Ishikawa (cell line): ENCODE data around the gene RPA1.

Source experiments
- CEBPB ChIP-seq: IDR thresholded peaks from 2 replicates; pipeline ENCODE4 v1.6.1; 2012
- CREB1 ChIP-seq: IDR thresholded peaks from 2 replicates; pipeline ENCODE4 v1.6.1; 2012; ENCODE audit warnings: low read depth
- FOXM1 ChIP-seq: IDR thresholded peaks from 2 replicates; pipeline ENCODE4 v1.6.1; 2012; ENCODE audit warnings: low read depth, borderline replicate concordance
- MAX ChIP-seq: IDR thresholded peaks from 2 replicates; pipeline ENCODE4 v1.6.1; 2012
- RAD21 ChIP-seq: IDR thresholded peaks from 2 replicates; pipeline ENCODE4 v1.6.1; 2012; ENCODE audit warnings: low read depth
- TCF12 ChIP-seq: IDR thresholded peaks from 2 replicates; pipeline ENCODE4 v1.6.1; 2012; ENCODE audit warnings: low read depth
- TEAD4 ChIP-seq: IDR thresholded peaks from 2 replicates; pipeline ENCODE4 v1.6.1; 2012
- YY1 ChIP-seq: IDR thresholded peaks from 2 replicates; pipeline ENCODE4 v1.6.1; 2012; ENCODE audit warnings: low read depth
- TF ChIP-seq, protein P1 (sequence below): IDR thresholded peaks from 2 replicates; pipeline ENCODE4 v1.6.1; 2012
- TF ChIP-seq, protein P2 (sequence below): IDR thresholded peaks from 2 replicates; pipeline ENCODE4 v1.6.1; 2012; ENCODE audit warnings: low read depth, mild to moderate bottlenecking

GRCh38 chr17:1793447-1793806 is 36.4 kb upstream of the RPA1 start:
- TF ChIP-seq CEBPB, result no peak
- no peak for TF ChIP-seq RAD21
- no peak for TF ChIP-seq MAX
- no peak for TF ChIP-seq YY1
- TF ChIP-seq, protein P1, sequence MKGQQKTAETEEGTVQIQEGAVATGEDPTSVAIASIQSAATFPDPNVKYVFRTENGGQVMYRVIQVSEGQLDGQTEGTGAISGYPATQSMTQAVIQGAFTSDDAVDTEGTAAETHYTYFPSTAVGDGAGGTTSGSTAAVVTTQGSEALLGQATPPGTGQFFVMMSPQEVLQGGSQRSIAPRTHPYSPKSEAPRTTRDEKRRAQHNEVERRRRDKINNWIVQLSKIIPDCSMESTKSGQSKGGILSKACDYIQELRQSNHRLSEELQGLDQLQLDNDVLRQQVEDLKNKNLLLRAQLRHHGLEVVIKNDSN, result no peak
- no peak for TF ChIP-seq TCF12
- TF ChIP-seq, protein P2, sequence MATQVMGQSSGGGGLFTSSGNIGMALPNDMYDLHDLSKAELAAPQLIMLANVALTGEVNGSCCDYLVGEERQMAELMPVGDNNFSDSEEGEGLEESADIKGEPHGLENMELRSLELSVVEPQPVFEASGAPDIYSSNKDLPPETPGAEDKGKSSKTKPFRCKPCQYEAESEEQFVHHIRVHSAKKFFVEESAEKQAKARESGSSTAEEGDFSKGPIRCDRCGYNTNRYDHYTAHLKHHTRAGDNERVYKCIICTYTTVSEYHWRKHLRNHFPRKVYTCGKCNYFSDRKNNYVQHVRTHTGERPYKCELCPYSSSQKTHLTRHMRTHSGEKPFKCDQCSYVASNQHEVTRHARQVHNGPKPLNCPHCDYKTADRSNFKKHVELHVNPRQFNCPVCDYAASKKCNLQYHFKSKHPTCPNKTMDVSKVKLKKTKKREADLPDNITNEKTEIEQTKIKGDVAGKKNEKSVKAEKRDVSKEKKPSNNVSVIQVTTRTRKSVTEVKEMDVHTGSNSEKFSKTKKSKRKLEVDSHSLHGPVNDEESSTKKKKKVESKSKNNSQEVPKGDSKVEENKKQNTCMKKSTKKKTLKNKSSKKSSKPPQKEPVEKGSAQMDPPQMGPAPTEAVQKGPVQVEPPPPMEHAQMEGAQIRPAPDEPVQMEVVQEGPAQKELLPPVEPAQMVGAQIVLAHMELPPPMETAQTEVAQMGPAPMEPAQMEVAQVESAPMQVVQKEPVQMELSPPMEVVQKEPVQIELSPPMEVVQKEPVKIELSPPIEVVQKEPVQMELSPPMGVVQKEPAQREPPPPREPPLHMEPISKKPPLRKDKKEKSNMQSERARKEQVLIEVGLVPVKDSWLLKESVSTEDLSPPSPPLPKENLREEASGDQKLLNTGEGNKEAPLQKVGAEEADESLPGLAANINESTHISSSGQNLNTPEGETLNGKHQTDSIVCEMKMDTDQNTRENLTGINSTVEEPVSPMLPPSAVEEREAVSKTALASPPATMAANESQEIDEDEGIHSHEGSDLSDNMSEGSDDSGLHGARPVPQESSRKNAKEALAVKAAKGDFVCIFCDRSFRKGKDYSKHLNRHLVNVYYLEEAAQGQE, result no peak
- no peak for TF ChIP-seq FOXM1
- no peak for TF ChIP-seq CREB1
- TF ChIP-seq TEAD4, result no peak
